SK-N-SH treated with all-trans-retinoic acid at 6 μM for 48 hours (cell line): ENCODE data around the gene SEMA5A.

Source experiments
- ATAC-seq: fragments of 200-7000 bp; cut with Tn5 transposase; 3 replicates; pipeline ENCODE4 v1.9.1; 2020; ENCODE audit warnings: mild to moderate bottlenecking, moderate library complexity
- ARNTL ChIP-seq: fragments of 450-650 bp; formaldehyde crosslinking; IDR thresholded peaks from 2 replicates; pipeline ENCODE4 v1.5.0; 2020; ENCODE audit warnings: low read depth, mild to moderate bottlenecking, moderate library complexity, borderline replicate concordance
- BACH2 ChIP-seq: fragments of 250-450 bp; sonication (Bioruptor Pico); IDR thresholded peaks from 2 replicates; pipeline ENCODE4 v1.9.0; 2021; ENCODE audit warnings: mild to moderate bottlenecking, borderline replicate concordance
- CREB5 ChIP-seq: fragments of 250-450 bp; sonication (Bioruptor Pico); IDR thresholded peaks from 2 replicates; pipeline ENCODE4 v1.5.1; 2020; ENCODE audit warnings: low read depth, mild to moderate bottlenecking, moderate library complexity
- CSDC2 ChIP-seq: fragments of 250-450 bp; sonication (Bioruptor Pico); IDR thresholded peaks from 2 replicates; pipeline ENCODE4 v1.5.0; 2020; ENCODE audit warnings: mild to moderate bottlenecking, moderate library complexity
- ESRRG ChIP-seq: fragments of 250-450 bp; sonication (Bioruptor Pico); IDR thresholded peaks from 2 replicates; pipeline ENCODE4 v1.6.1; 2021; ENCODE audit warnings: mild to moderate bottlenecking
- GLIS3 ChIP-seq: fragments of 250-450 bp; sonication (Bioruptor Pico); IDR thresholded peaks from 2 replicates; pipeline ENCODE4 v1.5.0; 2020; ENCODE audit warnings: mild to moderate bottlenecking, moderate library complexity
- ISL1 ChIP-seq: fragments of 250-450 bp; sonication (Bioruptor Pico); IDR thresholded peaks from 2 replicates; pipeline ENCODE4 v2.1.2; 2022; ENCODE audit warnings: mild to moderate bottlenecking, moderate library complexity
- OSR1 ChIP-seq: fragments of 250-450 bp; sonication (Bioruptor Pico); IDR thresholded peaks from 2 replicates; pipeline ENCODE4 v1.8.0; 2022; ENCODE audit warnings: moderate library complexity, mild to moderate bottlenecking, inconsistent platforms
- PATZ1 ChIP-seq: fragments of 250-450 bp; sonication (Bioruptor Pico); IDR thresholded peaks from 2 replicates; pipeline ENCODE4 v1.8.0; 2020; ENCODE audit warnings: mild to moderate bottlenecking, moderate library complexity, borderline replicate concordance
- POU6F1 ChIP-seq: fragments of 250-450 bp; sonication (Bioruptor Pico); IDR thresholded peaks from 2 replicates; pipeline ENCODE4 v1.8.0; 2021; ENCODE audit warnings: low read depth, mild to moderate bottlenecking, moderate library complexity, borderline replicate concordance
- PPARA ChIP-seq: fragments of 250-450 bp; sonication (Bioruptor Pico); IDR thresholded peaks from 2 replicates; pipeline ENCODE4 v1.5.0; 2020; ENCODE audit warnings: mild to moderate bottlenecking, borderline replicate concordance
- RARB ChIP-seq: fragments of 250-450 bp; sonication (Bioruptor Pico); IDR thresholded peaks from 2 replicates; pipeline ENCODE4 v1.8.0; 2021; ENCODE audit warnings: mild to moderate bottlenecking, moderate library complexity
- SNAI2 ChIP-seq: fragments of 250-450 bp; sonication (Bioruptor Pico); IDR thresholded peaks from 2 replicates; pipeline ENCODE4 v1.5.0; 2020; ENCODE audit warnings: mild to moderate bottlenecking, moderate library complexity
- TCF4 ChIP-seq: fragments of 250-450 bp; sonication (Bioruptor Pico); IDR thresholded peaks from 2 replicates; pipeline ENCODE4 v1.8.0; 2021; ENCODE audit warnings: mild to moderate bottlenecking, moderate library complexity, borderline replicate concordance
- TOX ChIP-seq: fragments of 250-450 bp; sonication (Bioruptor Pico); IDR thresholded peaks from 2 replicates; pipeline ENCODE4 v1.8.0; 2021; ENCODE audit warnings: mild to moderate bottlenecking, moderate library complexity, borderline replicate concordance
- ZC3H10 ChIP-seq: fragments of 250-450 bp; sonication (Bioruptor Pico); IDR thresholded peaks from 2 replicates; pipeline ENCODE4 v1.5.1; 2021; ENCODE audit warnings: mild to moderate bottlenecking, moderate library complexity
- ZFP3 ChIP-seq: fragments of 250-450 bp; sonication (Bioruptor Pico); IDR thresholded peaks from 2 replicates; pipeline ENCODE4 v1.5.0; 2020; ENCODE audit warnings: mild to moderate bottlenecking, moderate library complexity
- ZFP30 ChIP-seq: fragments of 450-650 bp; formaldehyde crosslinking; IDR thresholded peaks from 2 replicates; pipeline ENCODE4 v1.5.0; 2022; ENCODE audit warnings: mild to moderate bottlenecking, moderate library complexity
- ZNF565 ChIP-seq: fragments of 450-650 bp; formaldehyde crosslinking; conservative IDR thresholded peaks from 2 replicates; pipeline ENCODE4 v1.5.0; 2020; ENCODE audit warnings: low read depth, mild to moderate bottlenecking, moderate library complexity
- ZNF70 ChIP-seq: fragments of 450-650 bp; formaldehyde crosslinking; IDR thresholded peaks from 2 replicates; pipeline ENCODE4 v1.5.0; 2020; ENCODE audit warnings: mild to moderate bottlenecking, moderate library complexity
- ZNF8 ChIP-seq: fragments of 450-650 bp; formaldehyde crosslinking; IDR thresholded peaks from 2 replicates; pipeline ENCODE4 v1.5.0; 2020; ENCODE audit warnings: mild to moderate bottlenecking, moderate library complexity
- TF ChIP-seq, protein P1 (sequence below): fragments of 250-450 bp; sonication (Bioruptor Pico); IDR thresholded peaks from 2 replicates; pipeline ENCODE4 v1.5.0; 2020; ENCODE audit warnings: mild to moderate bottlenecking, moderate library complexity
- TF ChIP-seq, protein P2 (sequence below): fragments of 250-450 bp; sonication (Bioruptor Pico); IDR thresholded peaks from 2 replicates; pipeline ENCODE4 v1.5.1; 2021; ENCODE audit warnings: mild to moderate bottlenecking, moderate library complexity

Gene SEMA5A

GRCh38 chr5:9283021-9283420 is 262.9 kb downstream of the SEMA5A start:
- TF ChIP-seq SNAI2 (CRISPR knock-in tag) (no peak), PATZ1 (CRISPR knock-in tag) (no peak), RARB (CRISPR knock-in tag) (no peak), ZFP3 (CRISPR knock-in tag) (no peak), TCF4 (CRISPR knock-in tag) (no peak), BACH2 (CRISPR knock-in tag) (no peak), TOX (CRISPR knock-in tag) (no peak), OSR1 (CRISPR knock-in tag) (no peak), POU6F1 (CRISPR knock-in tag) (no peak), ZC3H10 (no peak), PPARA (CRISPR knock-in tag) (no peak), CREB5 (no peak), ZNF70 (CRISPR knock-in tag) (no peak), CSDC2 (CRISPR knock-in tag) (no peak), ZNF565 (no peak), GLIS3 (CRISPR knock-in tag) (no peak), ARNTL (CRISPR knock-in tag) (no peak), ISL1 (CRISPR knock-in tag) (no peak)
- TF ChIP-seq, protein P1, sequence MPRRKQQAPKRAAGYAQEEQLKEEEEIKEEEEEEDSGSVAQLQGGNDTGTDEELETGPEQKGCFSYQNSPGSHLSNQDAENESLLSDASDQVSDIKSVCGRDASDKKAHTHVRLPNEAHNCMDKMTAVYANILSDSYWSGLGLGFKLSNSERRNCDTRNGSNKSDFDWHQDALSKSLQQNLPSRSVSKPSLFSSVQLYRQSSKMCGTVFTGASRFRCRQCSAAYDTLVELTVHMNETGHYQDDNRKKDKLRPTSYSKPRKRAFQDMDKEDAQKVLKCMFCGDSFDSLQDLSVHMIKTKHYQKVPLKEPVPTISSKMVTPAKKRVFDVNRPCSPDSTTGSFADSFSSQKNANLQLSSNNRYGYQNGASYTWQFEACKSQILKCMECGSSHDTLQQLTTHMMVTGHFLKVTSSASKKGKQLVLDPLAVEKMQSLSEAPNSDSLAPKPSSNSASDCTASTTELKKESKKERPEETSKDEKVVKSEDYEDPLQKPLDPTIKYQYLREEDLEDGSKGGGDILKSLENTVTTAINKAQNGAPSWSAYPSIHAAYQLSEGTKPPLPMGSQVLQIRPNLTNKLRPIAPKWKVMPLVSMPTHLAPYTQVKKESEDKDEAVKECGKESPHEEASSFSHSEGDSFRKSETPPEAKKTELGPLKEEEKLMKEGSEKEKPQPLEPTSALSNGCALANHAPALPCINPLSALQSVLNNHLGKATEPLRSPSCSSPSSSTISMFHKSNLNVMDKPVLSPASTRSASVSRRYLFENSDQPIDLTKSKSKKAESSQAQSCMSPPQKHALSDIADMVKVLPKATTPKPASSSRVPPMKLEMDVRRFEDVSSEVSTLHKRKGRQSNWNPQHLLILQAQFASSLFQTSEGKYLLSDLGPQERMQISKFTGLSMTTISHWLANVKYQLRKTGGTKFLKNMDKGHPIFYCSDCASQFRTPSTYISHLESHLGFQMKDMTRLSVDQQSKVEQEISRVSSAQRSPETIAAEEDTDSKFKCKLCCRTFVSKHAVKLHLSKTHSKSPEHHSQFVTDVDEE (CRISPR knock-in tag): no peak
- TF ChIP-seq, protein P2, sequence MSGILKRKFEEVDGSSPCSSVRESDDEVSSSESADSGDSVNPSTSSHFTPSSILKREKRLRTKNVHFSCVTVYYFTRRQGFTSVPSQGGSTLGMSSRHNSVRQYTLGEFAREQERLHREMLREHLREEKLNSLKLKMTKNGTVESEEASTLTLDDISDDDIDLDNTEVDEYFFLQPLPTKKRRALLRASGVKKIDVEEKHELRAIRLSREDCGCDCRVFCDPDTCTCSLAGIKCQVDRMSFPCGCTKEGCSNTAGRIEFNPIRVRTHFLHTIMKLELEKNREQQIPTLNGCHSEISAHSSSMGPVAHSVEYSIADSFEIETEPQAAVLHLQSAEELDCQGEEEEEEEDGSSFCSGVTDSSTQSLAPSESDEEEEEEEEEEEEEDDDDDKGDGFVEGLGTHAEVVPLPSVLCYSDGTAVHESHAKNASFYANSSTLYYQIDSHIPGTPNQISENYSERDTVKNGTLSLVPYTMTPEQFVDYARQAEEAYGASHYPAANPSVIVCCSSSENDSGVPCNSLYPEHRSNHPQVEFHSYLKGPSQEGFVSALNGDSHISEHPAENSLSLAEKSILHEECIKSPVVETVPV (CRISPR knock-in tag): no peak
- ATAC-seq: no peak

GRCh38 chr5:9282211-9282610 is 263.7 kb downstream of the SEMA5A start:
- no peak for ATAC-seq
- TF ChIP-seq ZNF70 (CRISPR knock-in tag): no peak
- no peak for TF ChIP-seq PATZ1 (CRISPR knock-in tag)
- no peak for TF ChIP-seq PPARA (CRISPR knock-in tag)
- no peak for TF ChIP-seq ZC3H10
- no peak for TF ChIP-seq ZFP30
- no peak for TF ChIP-seq POU6F1 (CRISPR knock-in tag)
- TF ChIP-seq ARNTL (CRISPR knock-in tag): no peak
- TF ChIP-seq GLIS3 (CRISPR knock-in tag): no peak
- TF ChIP-seq ZNF8: no peak
- no peak for TF ChIP-seq CREB5
- no peak for TF ChIP-seq SNAI2 (CRISPR knock-in tag)
- no peak for TF ChIP-seq CSDC2 (CRISPR knock-in tag)
- TF ChIP-seq ESRRG: no peak
- TF ChIP-seq, protein P2 (CRISPR knock-in tag): no peak
- TF ChIP-seq RARB (CRISPR knock-in tag): no peak
- TF ChIP-seq ZNF565: no peak
- no peak for TF ChIP-seq OSR1 (CRISPR knock-in tag)
